Activated CD8-positive, alpha-beta memory T cell treated with anti-CD3 and anti-CD28 coated beads for 36 hours (primary cell): ENCODE measurements around the gene NLRP1. TPM values are rescaled to one million over a fixed set of nuclear protein-coding genes. Genes with fewer than 3 reads are reported as not detected.

ENCODE experiments used
- CTCF ChIA-PET: fragments of 350-600 bp; sonication (Branson Sonifier 250); formaldehyde crosslinking; loops from one replicate; lab custom pipeline; 2021; ENCODE audit warnings: antibody characterized with exemption; lab: Charles Lee
- POLR2A ChIA-PET: fragments of 350-600 bp; sonication (Branson Sonifier 250); formaldehyde crosslinking; loops from one replicate; lab custom pipeline; 2021; ENCODE audit warnings: antibody characterized with exemption; lab: Charles Lee
- total RNA-seq, 2 experiments: library from RNA; stranded (reverse); gene quantifications; one replicate each; pipeline ENCODE4 v1.2.3, GENCODE V29; 2021

Gene NLRP1
- 10 to 100 TPM; 19.1 to 21.8 TPM for total RNA-seq

DNA sequence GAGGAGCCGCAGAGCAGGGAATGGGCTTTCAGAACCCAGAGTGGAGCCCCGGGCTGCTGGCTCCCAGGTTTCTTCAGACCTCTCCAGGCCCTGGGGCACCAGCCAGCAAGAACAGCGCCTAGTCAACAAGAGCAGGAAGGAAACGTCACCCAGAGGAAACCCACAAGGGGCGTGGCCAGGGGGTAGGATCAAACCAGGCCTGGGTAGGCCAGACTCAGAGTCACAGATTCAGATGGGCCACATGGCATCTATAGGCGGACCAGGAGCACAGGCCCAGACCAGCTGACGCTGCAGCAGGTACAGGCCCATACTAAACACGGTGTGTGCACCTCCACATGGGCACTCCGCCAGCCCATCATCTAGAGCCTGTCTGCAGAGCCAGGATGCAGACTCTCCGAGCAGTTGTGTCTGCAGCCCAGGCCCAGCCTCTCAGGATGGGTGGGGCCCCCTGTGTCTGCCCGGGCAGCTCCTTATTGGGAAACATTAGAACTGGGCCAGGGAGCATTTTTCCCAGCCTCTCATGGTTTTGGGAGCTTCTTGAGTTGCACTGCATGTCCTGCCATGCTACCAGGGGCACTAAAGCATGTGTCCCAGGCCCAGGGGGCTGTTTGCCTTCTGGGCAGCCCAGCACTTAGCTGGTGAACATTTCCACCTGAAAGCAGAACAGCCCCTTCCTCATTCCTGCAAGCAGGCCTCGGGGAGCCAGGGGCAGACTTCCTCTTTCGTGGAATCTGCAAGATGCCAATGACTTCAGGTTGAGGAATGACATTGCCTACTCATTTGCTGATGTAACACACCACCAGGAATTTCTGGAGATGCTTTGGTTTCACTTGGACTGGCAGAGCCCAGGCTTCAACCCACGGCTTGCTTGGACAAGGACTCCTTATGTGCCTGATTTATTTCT, at the start of gene NLRP1:
TSS of gene NLRP1 (minus strand) at position 127 of the 904 bp plus-strand sequence. CDS start 552 bp downstream, outside the sequence.
- POLR2A ChIA-PET = interaction anchor here (0.5 to 1.4 kb wide), 2 partner anchors 8 to 17 kb away, joined by 3 read pairs; no protein-coding TSS in a partner anchor
- CTCF ChIA-PET = interaction anchor here (1.7 to 2.1 kb wide), 3 partner anchors 84 to 851 kb away, joined by 4 to 7 read pairs (median 5); a partner anchor contains a TSS

DNA sequence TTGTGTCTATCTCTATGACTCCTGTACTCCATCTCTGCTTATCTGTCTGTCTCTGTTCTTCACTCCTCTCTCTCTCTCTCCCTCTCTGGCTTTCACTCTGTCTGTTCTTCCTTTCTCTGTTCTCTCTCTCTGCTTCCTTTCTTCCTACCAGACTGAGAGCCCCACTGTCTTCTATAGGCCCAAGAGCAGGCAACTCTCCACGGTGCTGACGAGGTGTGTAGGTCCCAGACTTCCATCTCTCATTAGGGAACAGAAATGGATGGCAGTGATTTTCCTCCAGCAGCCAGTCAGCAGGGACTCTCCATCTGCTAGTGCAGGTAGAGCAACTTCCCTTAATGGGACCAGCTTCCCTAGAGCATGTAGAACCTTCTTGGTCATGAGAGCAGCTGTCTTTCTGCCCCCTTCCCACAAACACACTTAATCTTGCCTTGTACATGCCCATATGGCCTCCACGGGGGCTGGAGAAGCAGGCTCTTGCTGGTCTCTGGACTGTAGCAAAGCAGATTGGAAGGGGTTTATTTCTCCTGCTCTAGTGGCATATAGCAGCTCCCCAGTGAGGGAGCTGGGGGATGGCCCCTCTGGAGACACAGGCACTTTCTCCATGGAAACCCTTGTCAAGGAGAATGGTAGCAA, 47.8 kb upstream of the NLRP1 start:
- POLR2A ChIA-PET = no interaction called here
- CTCF ChIA-PET = no interaction called here

DNA sequence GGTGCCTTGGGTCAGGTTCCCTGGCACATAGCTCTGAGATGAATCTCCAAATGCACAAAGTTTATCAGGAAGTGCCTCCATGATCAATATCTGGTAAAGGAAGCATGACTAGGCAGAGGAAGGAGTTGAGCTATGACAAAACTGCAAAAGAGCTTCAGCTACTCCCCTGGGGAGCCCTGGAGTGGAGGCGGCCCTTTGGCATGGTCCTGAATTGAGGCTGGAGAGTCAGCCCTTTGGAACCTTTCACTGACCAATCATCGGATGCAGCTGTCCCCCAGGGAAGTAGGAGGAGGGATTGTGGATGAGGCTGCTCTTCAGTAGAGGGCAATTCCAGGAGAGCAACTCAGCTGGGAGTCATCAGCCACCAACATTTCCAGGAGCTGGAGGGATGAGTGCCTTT, 46.1 kb upstream of the NLRP1 start:
- ChIA-PET POLR2A (no interaction called here), CTCF (no interaction called here)

DNA sequence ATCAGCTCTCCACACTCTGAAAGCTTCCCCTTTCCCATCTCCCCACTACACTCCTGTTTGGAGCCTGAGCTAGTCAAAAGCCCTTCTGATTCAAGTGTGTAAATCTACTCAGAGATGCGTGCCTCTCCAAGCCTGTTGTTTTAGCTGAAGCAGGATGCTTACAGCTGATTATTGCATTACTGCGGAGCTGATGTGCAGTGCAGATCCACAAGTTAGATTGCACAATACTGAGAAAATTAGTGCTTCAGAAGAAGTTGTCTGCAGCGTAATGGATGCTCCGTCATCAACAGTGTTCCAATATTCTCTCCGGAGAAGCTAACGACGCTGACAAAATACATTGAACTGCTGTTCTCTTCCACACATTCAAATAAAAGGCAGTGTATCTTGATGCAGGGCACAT, 44.8 kb upstream of the NLRP1 start:
- ChIA-PET POLR2A (no interaction called here), CTCF (no interaction called here)

DNA sequence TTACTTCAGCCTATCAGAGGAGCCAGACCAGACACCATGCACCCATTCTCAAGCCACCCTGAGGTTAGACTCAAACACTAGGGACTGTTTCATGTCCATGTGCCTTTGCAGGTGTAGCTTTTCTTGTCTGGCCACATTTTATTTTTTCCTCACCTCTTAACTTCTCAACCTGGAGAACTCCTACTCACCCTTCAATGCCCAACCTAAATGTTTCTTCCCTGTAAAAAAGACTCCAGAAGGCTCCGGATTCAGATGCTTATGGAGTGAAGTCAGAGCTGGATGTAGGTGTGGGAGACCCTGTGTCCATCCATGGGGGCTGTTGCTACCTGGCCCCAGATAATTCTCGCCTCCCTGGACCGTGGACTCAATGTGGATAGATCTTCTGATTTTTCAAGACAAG, 44.0 kb upstream of the NLRP1 start:
- ChIA-PET POLR2A (no interaction called here), CTCF (interaction anchor here (0.7 kb wide), 1 partner anchor 1750 kb away, joined by 3 read pairs; no protein-coding TSS in a partner anchor)

DNA sequence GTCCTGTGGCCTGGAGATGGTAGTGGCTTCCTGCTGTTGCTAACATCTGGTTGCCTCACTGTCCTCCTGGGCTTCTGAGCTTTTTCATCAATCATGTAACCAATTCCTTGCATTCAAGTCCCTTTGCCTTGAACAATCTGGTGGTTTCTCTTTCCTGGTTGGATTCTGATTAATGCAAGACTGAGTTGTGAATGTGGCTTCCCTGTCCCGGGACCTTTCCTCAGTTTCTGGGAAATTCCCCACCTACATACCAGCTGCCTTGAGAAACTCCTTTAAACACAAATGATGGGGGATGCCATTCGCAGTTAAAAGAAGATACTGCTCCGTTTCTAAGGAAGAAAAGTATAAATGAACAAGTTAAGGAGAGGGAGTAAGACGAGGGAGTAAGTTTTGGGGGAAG, 39.9 kb upstream of the NLRP1 start:
- POLR2A ChIA-PET = interaction anchor here (0.6 kb wide), 1 partner anchor 53 kb away, joined by 3 read pairs; no protein-coding TSS in a partner anchor
- CTCF ChIA-PET = interaction anchor here (0.6 kb wide), 1 partner anchor 429 kb away, joined by 3 read pairs; no protein-coding TSS in a partner anchor

DNA sequence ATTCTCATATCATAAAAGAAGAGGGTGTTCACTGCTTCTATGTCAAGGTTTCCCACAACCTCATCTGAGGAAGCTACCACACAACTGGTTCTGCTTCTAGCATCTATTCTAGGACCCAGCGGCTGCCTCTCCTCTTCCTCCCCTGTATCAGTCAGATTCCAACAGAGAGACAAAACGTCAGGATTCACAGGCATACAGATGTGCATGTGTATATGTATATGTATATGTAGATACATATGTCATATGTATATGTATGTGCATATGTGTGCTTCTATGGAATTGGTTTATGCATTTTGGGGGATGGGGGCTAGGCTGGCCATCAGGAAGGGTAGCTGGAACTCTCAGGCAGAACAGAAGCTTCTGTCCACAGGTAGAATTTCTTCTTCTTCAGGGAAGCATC, 37.4 kb upstream of the NLRP1 start:
- CTCF ChIA-PET = no interaction called here

DNA sequence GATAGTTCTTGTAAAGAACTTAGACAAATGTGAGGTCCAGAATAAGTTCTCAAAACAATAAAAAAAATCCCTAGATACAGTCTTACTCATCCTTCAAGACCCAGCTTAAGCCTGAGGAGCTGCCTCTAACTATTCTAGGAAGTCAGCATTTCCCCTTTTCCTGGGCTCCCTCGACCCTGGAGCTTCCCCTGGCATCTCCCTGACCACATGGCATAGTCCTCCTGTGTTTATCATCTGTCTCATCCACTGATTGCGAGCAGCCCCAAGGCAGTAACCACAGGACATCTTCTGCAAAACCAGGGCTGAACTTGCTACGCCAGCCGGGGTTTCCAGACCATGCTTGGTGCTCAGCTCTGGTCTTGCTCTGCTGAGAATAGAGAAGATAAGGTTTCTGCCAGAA, 36.7 kb upstream of the NLRP1 start:
- ChIA-PET CTCF (interaction anchor here (0.6 kb wide), 1 partner anchor 800 kb away, joined by 3 read pairs; no protein-coding TSS in a partner anchor), POLR2A (no interaction called here)

More for the DNA sequence above, 37.4 kb upstream of the NLRP1 start:
- POLR2A ChIA-PET = no interaction called here

DNA sequence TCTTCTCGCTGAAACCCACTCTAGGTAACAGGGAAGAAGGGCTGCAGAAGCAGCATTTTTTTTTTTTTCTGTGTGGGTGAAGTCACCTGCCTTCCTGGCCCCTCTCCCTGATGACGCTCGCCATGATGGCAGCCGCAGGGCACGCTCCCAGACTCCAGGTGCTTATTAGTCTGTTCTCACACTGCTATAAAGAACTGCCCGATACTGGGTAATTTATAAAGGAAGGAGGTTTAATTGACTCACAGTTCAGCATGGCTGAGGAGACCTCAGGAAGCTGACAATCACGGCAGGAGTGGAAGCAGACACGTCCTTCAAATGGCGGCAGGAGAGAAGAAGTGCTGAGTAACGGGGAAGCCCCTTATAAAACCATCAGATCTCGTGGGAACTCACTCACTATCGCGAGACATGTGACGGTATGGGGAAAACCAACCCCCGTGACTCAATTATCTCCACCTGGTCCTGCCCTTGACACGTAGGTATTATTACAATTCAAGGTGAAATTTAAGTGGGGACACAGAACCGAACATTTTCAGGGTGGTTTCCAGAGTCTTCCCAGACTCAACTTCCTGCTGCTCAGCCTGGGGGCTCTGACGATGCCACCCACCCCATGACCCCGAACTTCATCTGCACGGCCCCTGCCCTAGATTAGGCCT, 34.9 kb upstream of the NLRP1 start:
- ChIA-PET CTCF (no interaction called here), POLR2A (no interaction called here)

DNA sequence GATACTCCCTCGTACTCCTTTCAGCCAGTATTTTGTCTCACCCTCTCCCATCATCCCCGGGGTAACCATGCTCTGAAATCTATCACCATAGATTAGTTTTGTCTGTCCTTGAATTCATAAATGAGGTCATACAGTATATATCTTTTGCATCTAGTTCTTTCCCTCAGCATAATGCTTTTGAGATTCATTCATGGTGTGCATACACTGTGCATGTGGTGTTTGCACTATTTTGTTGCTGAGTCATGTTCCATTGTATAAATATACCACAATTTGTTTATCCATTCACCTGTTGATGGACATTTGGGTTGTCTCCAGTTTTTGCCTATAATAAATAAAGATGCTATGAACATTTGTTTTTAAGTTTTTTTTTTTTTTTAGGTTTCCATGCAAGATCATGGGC, 34.2 kb upstream of the NLRP1 start:
- ChIA-PET CTCF (no interaction called here), POLR2A (no interaction called here)

DNA sequence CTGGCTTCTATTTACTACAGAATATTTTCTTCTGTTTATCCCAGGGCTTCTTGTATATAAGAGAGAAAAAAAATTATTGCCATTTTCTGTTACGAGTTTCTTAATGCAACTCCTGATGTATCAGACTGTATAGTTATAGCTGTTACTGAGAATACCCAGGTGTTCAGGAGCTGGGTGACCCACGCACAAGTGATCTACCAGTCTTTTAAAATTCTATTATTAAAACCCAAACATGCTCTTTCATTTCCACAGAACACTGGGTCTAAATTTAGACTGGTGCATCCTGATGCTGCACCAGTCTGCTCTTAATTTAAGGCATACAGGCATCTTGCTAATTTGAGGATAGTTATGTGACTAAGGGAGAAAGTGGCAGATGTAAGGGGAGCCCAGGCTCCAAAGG, 31.2 kb upstream of the NLRP1 start:
- POLR2A ChIA-PET = no interaction called here
- CTCF ChIA-PET = no interaction called here

DNA sequence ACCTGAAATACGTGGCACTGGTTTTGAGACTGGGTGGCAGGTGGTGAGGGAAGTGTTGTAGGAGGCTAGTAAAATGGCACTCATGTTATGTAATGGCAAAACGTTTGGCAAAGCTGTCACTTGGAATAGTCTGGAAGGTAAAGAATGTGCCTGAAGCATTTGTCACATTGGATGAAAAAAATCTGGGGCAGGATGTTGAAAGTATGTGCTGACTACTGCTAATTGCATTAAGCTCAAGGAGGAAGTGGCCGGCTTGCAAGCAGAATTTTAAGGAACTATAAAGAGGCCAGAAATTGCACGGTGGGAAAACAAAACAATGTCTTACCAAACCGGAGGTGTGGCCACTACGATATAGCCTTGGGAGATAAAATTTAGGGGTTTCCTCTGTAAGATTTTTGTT, 26.6 kb upstream of the NLRP1 start:
- ChIA-PET POLR2A (no interaction called here), CTCF (no interaction called here)

DNA sequence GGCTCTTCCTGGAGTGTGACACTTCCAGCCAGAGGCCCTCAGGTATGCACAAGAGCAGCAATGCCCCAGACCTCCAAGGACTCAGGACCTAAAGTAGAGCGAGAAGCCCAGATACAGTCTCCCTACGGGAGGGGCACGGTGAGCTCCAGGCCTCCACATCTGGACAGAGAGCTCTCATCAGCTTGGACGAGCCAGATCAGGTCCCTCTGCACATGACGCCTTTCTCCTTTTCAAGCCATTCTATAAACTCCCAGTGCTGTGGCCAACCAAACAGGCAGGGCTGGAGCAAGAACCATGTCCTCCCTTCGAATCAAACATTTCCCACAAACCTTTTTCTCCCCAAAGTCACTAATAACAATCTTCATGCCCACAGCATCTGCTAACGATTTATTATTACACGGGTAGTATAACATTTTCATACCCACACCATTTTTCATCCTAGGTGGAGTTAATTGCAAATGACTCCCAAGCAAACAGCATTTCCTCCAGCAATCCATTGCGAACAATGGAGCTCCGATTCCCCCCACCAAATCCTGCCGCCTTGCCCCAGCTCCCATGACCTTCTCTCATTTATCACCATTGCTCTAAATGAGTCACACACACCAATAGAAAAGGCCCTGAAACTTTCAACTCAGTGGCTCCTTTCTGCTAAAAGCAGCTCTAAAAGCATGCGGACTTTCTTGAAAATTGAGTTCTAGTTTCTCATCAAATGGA, 24.2 kb upstream of the NLRP1 start:
- CTCF ChIA-PET = interaction anchor here (0.6 kb wide), 1 partner anchor 16 kb away, joined by 7 read pairs; no protein-coding TSS in a partner anchor

DNA sequence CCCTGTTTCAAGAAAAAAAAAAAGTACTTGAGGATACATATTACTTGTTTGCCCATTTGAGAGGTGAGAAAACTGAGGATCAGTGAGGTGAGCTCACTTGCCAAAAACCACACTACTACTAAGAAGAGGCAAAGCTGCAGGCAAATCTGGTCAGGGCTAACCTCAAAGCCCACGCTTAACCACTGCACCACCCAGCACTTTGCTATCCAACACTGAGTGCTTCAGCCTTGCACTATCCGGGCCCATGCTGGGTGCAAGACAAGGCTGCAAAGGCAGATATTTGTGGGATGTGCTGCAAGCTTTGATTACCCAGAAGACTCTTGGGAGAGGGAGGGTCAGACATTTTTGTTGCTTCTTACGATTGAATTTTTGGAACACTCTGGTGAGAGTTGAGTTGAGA, 23.6 kb upstream of the NLRP1 start:
- CTCF ChIA-PET = interaction anchor here (0.6 kb wide), 1 partner anchor 15 kb away, joined by 7 read pairs; no protein-coding TSS in a partner anchor
- POLR2A ChIA-PET = no interaction called here

More for the DNA sequence above, 24.2 kb upstream of the NLRP1 start:
- POLR2A ChIA-PET = no interaction called here

DNA sequence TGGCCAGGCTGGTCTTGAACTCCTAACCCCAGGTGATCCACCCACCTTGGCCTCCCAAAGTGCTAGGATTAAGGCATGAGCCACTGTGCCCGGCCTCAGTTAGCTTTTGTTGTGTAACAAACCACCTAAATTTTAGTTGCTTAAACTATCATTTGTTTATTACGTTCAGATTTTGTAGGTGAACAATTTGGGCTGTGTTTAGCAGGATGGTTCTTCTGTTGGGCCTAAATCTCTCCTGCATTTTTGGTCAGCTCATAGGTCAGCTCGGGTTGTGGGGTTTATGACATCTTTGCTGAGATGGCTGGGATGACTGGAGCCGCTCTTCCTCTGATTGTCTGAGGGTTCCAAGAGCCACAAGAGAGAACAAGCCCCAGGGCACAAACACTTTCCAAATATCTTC, 21.1 kb upstream of the NLRP1 start:
- POLR2A ChIA-PET = interaction anchor here (0.6 kb wide), 1 partner anchor 949 kb away, joined by 3 read pairs; no protein-coding TSS in a partner anchor
- CTCF ChIA-PET = interaction anchor here (0.7 kb wide), 1 partner anchor 993 kb away, joined by 3 read pairs; no protein-coding TSS in a partner anchor

DNA sequence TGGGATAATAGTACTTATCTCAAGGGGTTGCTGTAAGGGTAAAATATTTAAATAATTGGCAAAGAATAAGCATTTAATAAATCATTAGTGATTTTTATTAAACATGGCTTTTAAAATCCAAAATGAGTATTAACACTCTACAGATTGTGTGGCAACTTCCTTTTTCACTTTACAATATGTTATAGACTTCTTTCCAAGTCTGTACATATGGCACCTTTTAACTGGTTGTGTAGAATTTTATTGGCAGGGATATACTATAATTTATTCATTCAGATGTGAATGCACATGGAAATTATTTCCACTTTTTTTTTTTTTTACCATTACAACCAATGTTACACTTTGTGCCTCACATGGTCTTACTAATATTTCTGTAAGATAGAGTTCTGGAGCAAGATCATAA, 15.7 kb upstream of the NLRP1 start:
- POLR2A ChIA-PET = no interaction called here
- CTCF ChIA-PET = no interaction called here

DNA sequence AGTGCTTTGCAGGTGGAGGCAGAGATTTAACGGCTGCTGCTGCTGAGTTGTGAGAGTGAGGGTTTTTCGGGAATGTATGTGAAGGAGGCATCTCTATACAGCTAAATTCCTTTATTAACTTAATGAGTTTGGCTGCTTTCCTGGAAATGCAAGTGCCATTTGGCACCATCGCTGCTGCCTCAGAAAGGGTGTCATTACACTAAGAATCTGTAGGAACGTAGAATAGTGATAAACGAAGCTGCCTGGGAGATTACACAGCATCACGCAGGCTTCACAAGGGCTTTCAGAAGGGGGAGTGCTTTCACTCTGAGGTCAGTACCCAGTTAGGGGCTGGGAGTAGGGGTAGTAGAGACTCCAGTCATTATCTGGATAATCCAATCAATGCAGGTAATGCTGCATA, 14.1 kb upstream of the NLRP1 start:
- ChIA-PET CTCF (no interaction called here), POLR2A (no interaction called here)

DNA sequence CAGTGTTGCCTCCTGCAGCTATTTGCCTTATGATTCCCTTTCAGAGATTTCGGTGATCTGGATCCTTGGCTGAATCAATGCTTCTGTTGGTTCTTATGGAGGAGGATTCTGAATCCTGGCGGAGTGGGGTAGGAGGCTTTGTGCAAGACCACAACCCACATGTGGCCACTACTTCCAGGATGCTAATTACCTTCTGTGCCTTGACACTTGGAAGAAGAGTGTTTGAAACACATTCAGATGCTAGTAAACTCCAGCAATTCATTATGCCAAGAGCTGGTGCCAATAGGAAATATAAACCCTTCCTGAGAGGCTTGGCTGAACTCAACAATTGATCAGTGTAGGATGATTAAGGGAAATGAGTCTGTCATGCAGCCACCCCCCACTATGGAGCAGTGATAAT, 12.1 kb upstream of the NLRP1 start:
- POLR2A ChIA-PET = no interaction called here

DNA sequence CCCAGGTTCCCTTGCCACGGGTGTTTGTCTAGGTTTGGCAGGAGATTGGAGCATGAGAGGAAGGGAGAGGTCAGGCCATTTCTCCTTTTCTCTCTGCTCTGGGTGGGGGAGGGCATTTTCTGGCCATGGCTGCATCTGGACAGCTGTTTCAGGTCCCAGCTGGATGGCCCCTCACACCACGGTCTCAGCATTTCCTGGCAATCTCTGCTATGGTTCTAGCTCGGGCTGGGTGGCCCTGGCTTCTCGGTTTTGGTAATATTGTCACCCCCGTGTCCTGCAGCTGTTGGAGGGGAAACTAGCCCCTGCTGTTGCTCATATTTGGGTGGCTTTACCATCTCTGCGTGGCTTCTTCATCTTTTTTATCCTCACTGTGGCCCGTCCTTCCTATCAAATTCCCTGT, 11.5 kb upstream of the NLRP1 start:
- ChIA-PET CTCF (no interaction called here), POLR2A (no interaction called here)

More for the DNA sequence above, 12.1 kb upstream of the NLRP1 start:
- CTCF ChIA-PET = no interaction called here
